GM18505 (cell line): ENCODE measurements around the gene SEMA3A.

ENCODE experiments used
- ATAC-seq: cut with Tn5 transposase; IDR thresholded peaks from one replicate; pipeline ENCODE4 v1.9.1; 2021; ENCODE audit not compliant: unreplicated experiment
- POLR2A ChIP-seq: IDR thresholded peaks from 4 replicates; pipeline ENCODE4 v1.6.1; 2011; ENCODE audit warnings: borderline replicate concordance; ENCODE audit not compliant: insufficient read depth, insufficient read length; ENCODE audit errors: extremely low read depth

SEMA3A gene

DNA sequence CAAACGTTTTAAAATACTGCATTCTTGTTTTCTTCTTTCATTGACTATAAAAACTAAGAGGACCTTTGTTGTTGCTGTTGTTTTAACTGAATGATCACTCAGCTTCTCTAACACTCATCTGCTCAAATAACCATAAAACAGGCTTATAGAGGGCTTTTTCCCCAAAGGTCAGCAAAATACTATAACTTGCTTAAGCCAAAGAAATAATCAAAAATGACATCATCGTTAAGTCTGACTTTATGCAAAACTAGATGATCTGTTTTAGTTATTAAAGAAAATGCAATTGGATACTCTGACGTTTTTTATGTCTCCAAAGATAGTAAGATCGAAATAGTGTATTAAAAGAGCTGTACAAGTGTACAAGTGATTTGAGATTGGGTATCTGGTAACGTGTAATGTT lies 152.9 kb downstream of the SEMA3A start:
- TF ChIP-seq POLR2A = no peak
- no peak for ATAC-seq

DNA sequence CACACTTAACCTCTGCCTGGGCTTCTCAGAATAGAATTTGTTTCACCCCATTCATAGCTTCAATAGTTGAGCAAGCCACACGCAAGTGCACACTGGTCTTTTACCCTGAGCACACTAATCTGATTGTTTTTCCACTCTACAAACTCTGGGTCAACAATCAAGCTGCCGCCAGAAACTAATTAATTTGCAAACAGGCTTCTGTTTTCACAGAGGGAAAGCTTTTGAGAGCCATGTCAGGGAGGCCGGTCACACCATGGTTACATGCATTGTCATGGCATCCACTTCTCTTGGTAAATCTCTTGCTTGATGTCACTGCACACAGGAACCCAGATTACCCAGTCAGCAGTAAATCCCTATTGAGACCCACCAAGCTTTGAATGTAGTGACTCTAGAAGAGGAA lies 154.2 kb downstream of the SEMA3A start:
- ATAC-seq = no peak
- TF ChIP-seq POLR2A = no peak

DNA sequence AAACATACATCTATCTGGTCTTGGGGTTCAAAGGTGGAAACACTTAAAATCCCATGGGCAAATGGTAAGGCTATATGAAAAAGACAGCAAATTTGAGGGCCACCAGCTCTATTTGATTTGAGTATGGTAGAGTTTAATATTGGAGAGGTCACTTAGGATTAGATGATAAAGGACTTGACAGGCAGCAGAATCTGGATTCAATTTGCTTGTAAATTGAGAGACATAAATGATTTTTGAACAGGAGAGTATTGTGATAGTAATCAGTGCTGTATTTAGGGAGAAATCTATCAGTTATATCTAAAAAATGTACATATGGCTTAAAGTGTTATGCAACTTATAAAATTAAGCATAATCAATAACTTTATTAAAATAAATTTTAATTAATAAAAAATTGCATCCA lies 155.2 kb downstream of the SEMA3A start:
- no peak for TF ChIP-seq POLR2A
- no peak for ATAC-seq

DNA sequence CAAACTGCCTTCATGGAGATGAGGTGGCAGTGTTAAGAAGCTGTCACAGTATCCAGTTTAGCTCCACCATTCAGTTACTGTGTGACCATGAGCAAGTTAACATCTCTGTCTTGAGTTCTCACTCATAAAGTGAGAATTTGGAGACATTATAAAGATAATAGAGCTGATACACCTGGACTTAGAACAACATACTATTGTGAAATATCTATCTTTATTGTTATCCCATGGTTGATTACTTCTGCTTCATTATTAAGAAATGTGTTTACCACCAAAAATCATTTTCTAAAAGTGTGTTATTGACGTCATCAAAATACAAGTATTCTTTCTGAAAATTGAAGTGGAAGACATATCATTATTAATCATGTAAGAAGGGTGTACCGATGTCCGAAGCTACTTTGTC lies 166.9 kb downstream of the SEMA3A start:
- ATAC-seq = no peak
- TF ChIP-seq POLR2A = no peak

DNA sequence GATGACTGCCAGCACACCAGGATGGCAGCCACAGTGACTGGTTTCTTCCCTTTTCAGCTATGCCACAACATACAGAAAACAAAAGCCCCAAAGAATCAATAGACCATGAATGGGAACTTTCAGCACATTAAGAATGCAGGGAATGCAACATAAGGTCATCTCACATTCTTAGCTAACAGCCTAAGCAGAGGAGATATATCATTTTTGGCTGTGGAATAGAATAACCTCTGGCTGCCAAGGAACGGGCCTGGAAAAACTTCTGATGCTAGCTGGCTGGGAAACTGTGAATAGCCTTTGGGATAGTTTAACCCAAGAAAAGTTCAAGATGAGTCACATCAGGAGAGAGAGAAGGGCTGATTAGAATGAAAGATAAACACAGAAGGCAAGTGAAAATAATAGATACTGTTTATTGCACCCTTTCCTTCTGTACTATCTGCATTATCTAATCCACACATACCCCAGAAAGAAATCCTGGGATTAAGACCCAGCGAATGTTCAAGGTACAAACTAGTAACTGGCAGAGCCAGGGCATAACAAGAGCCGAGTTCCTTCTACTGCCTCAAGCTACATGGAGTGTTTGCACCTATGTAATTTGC lies 169.2 kb downstream of the SEMA3A start:
- TF ChIP-seq POLR2A = no peak

DNA sequence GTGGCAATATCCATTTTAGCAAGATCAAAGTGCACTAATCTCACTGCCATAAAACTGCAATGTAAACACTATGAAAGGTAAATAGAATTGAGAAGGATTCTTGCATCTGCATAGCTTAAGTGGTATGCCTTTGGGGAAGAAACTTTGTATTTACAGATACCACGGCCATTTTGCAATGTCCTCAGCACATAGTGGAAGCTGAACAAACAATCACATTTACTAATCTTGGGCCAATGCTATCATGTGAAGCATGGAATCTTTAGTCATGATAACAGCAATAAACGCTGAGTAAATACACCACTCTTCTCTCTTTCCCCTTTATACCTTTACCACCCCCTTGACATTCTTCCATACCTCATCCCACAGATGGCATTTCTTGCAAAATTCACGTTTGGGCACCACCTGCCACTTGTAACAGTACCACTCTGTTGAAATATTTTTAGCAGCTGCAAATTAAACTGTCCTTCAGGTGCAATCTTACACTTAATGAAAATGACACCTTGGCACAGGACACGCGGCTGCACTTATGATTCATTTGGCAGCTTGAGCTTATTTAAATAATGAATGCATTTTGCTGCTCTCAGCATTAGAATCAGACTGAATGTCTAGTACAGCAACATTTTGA lies 171.8 kb downstream of the SEMA3A start:
- no peak for ATAC-seq
- no peak for TF ChIP-seq POLR2A

More for the DNA sequence above, 169.2 kb downstream of the SEMA3A start:
- ATAC-seq = no peak

DNA sequence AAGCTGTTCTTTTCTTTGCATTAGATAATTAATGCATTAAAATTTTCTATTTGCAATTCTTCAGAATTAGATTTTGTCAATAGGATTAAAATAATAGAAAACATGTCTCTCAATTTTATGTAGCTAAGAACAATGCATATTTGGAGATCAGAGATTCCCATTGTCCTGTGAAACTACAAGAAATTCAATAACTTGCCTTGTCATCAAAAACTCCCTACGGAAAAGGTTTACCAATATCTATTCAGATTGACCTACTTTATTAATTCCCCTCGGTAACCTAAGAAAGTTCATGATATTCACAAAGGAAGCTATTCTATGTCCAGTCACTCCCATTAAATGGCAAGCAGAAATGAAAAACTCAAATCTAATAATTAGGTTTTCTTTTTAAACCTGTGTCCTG lies 172.6 kb downstream of the SEMA3A start:
- no peak for ATAC-seq

DNA sequence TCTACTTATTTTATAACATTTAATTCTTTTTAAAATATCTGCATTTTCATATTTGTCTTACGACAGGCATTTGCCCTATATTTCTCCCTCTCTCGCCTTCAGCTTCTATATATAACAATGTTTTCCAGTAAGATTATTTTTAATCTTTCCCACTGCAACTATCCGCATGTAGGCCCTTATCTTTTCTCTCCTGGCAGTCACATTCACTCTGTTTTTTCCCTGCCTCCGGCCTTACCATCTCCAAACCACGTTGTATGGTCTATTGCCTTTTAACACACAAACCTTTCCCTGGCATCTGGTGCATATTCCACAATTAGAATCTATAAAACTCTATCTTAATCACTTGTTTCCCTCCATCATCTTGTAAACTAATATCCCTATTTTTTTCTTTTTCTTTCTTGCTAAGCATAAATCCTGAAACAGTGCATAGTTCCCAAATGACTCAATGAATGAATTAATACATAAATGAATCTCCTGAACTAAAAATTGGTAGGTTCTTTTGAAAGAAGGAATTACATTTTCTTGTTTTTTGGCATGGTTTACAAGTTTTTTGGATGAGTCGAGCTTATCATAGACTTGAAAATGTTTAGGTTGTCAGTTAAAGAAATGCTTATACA lies 173.2 kb downstream of the SEMA3A start:
- no peak for ATAC-seq
- TF ChIP-seq POLR2A = no peak

More for the DNA sequence above, 172.6 kb downstream of the SEMA3A start:
- TF ChIP-seq POLR2A = no peak

DNA sequence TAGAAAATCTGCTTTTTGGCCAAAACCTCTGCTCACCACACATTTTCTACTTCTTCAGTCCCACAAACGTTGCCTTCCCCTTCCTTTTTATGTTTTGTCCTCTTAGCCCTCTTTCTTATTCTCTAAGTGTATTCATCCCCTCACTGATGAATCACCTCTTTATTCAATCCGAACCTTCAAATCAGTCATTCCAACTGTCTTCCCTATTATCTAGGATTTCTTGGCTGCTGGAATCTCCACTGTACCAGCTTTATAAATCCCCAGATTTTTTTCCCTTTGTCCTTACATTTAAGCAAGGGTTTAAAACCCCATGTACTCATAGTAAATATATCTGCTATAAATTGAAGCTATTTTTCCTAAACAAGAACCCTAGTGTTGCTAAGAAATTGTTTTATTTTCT lies 176.9 kb downstream of the SEMA3A start:
- no peak for ATAC-seq
- TF ChIP-seq POLR2A = no peak

DNA sequence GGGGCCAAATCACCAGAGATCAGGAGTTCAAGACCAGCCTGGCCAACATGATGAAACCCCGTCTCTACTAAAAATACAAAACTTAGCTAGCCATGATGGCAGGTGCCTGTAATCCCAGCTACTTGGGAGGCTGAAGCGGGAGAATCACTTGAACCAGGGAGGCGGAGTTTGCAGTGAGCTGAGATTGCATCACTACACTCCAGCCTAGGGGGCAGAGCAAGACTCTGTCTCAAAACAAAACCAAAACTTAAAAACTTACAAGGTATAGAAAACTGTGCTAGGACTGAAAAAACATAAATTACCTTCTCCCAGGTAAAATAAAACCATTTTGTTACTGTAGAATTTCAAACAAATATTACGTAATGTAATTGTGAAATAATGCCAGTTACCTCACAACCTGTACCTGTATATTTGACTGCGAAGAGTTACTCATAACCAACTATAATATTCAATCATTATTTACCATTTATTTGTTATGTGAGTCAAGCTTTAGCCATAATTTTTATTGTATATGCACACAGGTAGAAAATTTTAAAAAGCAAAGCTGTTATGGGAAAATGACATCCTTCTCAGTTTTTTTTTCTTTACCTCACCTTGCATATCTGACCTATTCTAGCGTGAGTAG lies 180.9 kb downstream of the SEMA3A start:
- ATAC-seq = no peak
- TF ChIP-seq POLR2A = no peak

DNA sequence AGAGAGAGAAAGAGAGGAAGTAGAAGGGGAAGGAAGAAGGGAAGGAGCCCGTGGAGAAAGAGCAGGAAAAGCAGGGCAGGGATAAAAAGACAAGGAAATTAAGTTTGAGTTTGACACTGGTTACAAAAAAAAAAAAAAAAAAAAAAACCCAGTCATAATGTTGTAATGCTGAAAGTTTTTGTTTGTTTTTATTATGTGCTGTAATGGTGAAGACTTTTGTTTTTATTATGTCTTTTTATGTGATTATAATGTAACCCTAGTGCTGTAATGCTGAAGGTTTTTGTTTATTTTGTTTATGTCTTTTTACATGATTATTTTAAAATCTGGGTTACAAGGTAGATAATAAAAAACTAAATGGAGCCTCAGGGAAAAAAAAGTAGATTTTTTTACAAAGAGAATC lies 184.8 kb downstream of the SEMA3A start:
- TF ChIP-seq POLR2A = no peak
- no peak for ATAC-seq

DNA sequence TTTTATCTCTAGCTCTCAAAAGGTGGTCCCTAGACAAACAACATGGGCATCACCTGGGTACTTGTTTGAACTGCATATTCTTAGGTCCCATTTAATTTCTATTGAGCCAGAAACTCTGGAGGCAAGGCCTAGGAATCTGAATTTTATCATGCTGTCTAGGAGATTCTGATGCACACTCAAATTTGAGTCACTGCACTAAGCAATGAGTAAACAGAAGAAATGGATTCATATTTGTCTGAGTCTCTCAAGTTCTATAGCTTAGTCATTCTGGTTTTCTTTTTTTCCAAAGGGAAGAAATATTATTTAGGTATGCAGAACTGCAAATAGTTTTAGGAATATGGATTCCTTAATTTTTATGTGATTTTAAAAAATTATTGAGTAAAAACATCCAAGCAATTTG lies 185.5 kb downstream of the SEMA3A start:
- no peak for ATAC-seq

DNA sequence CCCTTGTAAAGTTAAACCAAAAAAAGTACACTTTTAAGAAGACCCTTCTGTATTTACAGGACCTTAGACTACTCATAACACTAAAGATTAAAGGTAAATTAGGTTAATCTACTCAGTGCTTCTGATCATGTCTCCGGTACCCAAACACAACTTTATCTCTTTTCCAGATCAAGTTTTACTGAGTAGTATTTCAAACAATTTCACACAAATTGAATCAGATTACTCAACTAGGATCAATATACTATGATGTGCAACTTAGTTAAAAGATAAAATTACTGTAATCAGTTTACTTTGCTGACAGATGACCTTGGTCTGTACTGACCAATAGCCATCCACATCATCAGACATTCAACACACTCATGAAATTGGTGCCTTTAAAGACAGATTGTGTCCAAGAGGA lies 191.4 kb downstream of the SEMA3A start:
- TF ChIP-seq POLR2A = no peak
- ATAC-seq = no peak

More for the DNA sequence above, 185.5 kb downstream of the SEMA3A start:
- no peak for TF ChIP-seq POLR2A

DNA sequence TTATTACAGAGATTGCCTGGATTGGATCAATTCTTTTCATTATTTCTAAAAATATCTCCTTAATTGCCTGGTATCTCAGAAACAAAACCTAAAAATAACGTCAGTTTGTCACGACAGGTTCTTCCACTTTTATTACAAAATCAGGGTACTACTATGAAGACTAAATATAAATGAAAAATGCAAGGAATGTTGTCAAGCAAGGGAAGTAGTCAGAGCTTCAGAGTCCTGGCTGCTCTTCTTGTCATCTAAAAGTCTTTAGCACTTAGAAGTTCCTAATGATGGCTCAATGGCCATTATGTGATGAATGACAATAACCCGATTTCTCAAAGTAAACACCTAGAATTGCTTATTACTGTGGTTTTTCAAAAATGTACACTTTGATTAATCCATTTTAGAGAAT lies 192.2 kb downstream of the SEMA3A start:
- TF ChIP-seq POLR2A = no peak
- no peak for ATAC-seq
